IMR-90 (cell line): ENCODE measurements around the gene FBRSL1.

Source experiments
- BHLHE40 ChIP-seq: fragments of 150-350 bp; IDR thresholded peaks from 2 replicates; pipeline ENCODE4 v1.6.1; 2016; ENCODE audit warnings: mild to moderate bottlenecking, low read depth, low read length
- CEBPB ChIP-seq: IDR thresholded peaks from 2 replicates; pipeline ENCODE4 v1.6.1; 2012; ENCODE audit warnings: low read depth, low read length, improper control_type of control experiment
- CHD1 ChIP-seq: IDR thresholded peaks from 2 replicates; pipeline ENCODE4 v1.6.1; 2012; ENCODE audit warnings: low read depth, low read length, improper control_type of control experiment
- FOS ChIP-seq: fragments of 150-350 bp; IDR thresholded peaks from 2 replicates; pipeline ENCODE4 v1.6.1; 2016; ENCODE audit warnings: low read depth, low read length
- MAFK ChIP-seq: IDR thresholded peaks from 2 replicates; pipeline ENCODE4 v1.6.1; 2012; ENCODE audit warnings: low read depth, low read length, improper control_type of control experiment
- MAZ ChIP-seq: IDR thresholded peaks from 2 replicates; pipeline ENCODE4 v1.6.1; 2012; ENCODE audit warnings: low read depth, mild to moderate bottlenecking, low read length, improper control_type of control experiment, moderate library complexity, borderline replicate concordance
- MXI1 ChIP-seq: IDR thresholded peaks from 2 replicates; pipeline ENCODE4 v1.6.1; 2012; ENCODE audit warnings: low read depth, mild to moderate bottlenecking, low read length, moderate library complexity, borderline replicate concordance
- POLR2A ChIP-seq: IDR thresholded peaks from 2 replicates; pipeline ENCODE4 v1.6.1; 2012; ENCODE audit warnings: mild to moderate bottlenecking, low read depth, low read length
- RAD21 ChIP-seq: IDR thresholded peaks from 2 replicates; pipeline ENCODE4 v1.6.1; 2012; ENCODE audit warnings: low read length, improper control_type of control experiment
- RCOR1 ChIP-seq: IDR thresholded peaks from 2 replicates; pipeline ENCODE4 v1.6.1; 2012; ENCODE audit warnings: mild to moderate bottlenecking, low read length, improper control_type of control experiment; ENCODE audit not compliant: insufficient replicate concordance
- RFX5 ChIP-seq: IDR thresholded peaks from 2 replicates; pipeline ENCODE4 v1.8.0; 2012; ENCODE audit warnings: low read depth, mild to moderate bottlenecking, low read length, moderate library complexity
- SMC3 ChIP-seq: fragments of 150-350 bp; IDR thresholded peaks from 2 replicates; pipeline ENCODE4 v1.6.1; 2016; ENCODE audit warnings: low read depth, mild to moderate bottlenecking, antibody characterized with exemption, low read length, moderate library complexity
- TF ChIP-seq, protein P1 (sequence below): conservative IDR thresholded peaks from 2 replicates; pipeline ENCODE4 v1.5.1; 2012; ENCODE audit warnings: mild to moderate bottlenecking, low read depth, low read length, improper control_type of control experiment
- TF ChIP-seq, protein P2 (sequence below): fragments of 150-350 bp; IDR thresholded peaks from 2 replicates; pipeline ENCODE4 v1.6.1; 2017; ENCODE audit warnings: mild to moderate bottlenecking, antibody characterized with exemption, low read length, low read depth

DNA sequence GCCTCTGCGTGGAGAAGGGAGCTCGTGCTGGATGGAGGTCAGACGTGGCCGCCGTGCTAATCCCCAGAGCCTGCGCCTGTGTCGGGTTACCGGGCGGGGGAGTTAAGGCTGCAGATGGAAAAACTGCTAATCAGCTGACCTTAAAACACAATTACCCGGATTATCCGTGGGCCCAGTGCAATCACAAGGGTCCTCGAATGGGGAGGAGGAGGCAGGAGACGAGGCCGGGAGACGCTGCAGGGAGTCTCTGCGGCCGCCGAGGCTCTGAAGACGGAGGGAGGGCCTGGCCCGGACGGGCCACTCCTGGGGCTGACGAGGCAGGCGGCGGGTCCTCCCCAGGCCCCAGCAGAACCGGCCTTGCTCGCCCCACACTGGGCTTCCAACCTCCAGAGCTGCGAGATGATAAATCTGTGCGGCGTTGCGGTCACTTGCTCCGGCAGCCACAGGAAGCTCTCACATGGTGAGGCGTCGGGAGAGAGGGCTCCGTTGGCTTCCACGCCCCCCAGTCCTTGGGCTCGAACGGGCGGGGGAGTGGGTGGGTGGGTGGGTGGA is 32.9 kb upstream of the FBRSL1 start:
- TF ChIP-seq, protein P1, sequence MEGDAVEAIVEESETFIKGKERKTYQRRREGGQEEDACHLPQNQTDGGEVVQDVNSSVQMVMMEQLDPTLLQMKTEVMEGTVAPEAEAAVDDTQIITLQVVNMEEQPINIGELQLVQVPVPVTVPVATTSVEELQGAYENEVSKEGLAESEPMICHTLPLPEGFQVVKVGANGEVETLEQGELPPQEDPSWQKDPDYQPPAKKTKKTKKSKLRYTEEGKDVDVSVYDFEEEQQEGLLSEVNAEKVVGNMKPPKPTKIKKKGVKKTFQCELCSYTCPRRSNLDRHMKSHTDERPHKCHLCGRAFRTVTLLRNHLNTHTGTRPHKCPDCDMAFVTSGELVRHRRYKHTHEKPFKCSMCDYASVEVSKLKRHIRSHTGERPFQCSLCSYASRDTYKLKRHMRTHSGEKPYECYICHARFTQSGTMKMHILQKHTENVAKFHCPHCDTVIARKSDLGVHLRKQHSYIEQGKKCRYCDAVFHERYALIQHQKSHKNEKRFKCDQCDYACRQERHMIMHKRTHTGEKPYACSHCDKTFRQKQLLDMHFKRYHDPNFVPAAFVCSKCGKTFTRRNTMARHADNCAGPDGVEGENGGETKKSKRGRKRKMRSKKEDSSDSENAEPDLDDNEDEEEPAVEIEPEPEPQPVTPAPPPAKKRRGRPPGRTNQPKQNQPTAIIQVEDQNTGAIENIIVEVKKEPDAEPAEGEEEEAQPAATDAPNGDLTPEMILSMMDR = no peak
- TF ChIP-seq POLR2A = no peak
- TF ChIP-seq, protein P2, sequence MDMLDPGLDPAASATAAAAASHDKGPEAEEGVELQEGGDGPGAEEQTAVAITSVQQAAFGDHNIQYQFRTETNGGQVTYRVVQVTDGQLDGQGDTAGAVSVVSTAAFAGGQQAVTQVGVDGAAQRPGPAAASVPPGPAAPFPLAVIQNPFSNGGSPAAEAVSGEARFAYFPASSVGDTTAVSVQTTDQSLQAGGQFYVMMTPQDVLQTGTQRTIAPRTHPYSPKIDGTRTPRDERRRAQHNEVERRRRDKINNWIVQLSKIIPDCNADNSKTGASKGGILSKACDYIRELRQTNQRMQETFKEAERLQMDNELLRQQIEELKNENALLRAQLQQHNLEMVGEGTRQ = no peak
- TF ChIP-seq BHLHE40 = no peak
- TF ChIP-seq CEBPB = no peak
- TF ChIP-seq CHD1 = no peak
- TF ChIP-seq MAZ = no peak
- TF ChIP-seq MXI1 = no peak
- TF ChIP-seq RFX5 = no peak
- TF ChIP-seq FOS = no peak
- TF ChIP-seq RCOR1 = no peak
- TF ChIP-seq SMC3 = no peak
- TF ChIP-seq RAD21 = no peak
- TF ChIP-seq MAFK = no peak
